Activated T-helper 9 cell treated with anti-CD3 and anti-CD28 coated beads, Interleukin-2, amount 50 U/mL, for 16 hours (primary cell): ENCODE measurements around the gene SAMD1.

Experiments used
- DNase-seq: peaks from one replicate; pipeline ENCODE4 v3.0.0-alpha.2; 2020; ENCODE audit warnings: low read depth

SAMD1 gene

GRCh38 chr19:14113762-14114414 is 23.3 kb upstream of the SAMD1 start:
- DNase-seq, result peak; percentile 27

GRCh38 chr19:14112809-14113385 is 22.3 kb upstream of the SAMD1 start:
- no peak for DNase-seq

GRCh38 chr19:14112051-14112808 is 21.7 kb upstream of the SAMD1 start:
- DNase-seq, result no peak

- no peak for DNase-seq
Measured at GRCh38 chr19:14111486-14111885, 20.9 kb upstream of the SAMD1 start.

GRCh38 chr19:14110650-14111049 is 20.1 kb upstream of the SAMD1 start:
- no peak for DNase-seq

GRCh38 chr19:14107581-14108461 is 17.3 kb upstream of the SAMD1 start:
- DNase-seq, result no peak

- DNase-seq, result no peak
Measured at GRCh38 chr19:14106840-14107239, 16.3 kb upstream of the SAMD1 start.

- DNase-seq, result no peak
Measured at GRCh38 chr19:14105680-14106079, 15.1 kb upstream of the SAMD1 start.

GRCh38 chr19:14103310-14103709 is 12.8 kb upstream of the SAMD1 start:
- no peak for DNase-seq

- DNase-seq, result no peak
Measured at GRCh38 chr19:14102756-14103155, 12.2 kb upstream of the SAMD1 start.

- no peak for DNase-seq
Measured at GRCh38 chr19:14102102-14102696, 11.6 kb upstream of the SAMD1 start.

GRCh38 chr19:14101003-14101545 is 10.5 kb upstream of the SAMD1 start:
- DNase-seq, result no peak

GRCh38 chr19:14097532-14098151 is 7.1 kb upstream of the SAMD1 start:
- no peak for DNase-seq

- DNase-seq, result no peak
Measured at GRCh38 chr19:14096272-14096992, 5.9 kb upstream of the SAMD1 start.

- DNase-seq, result no peak
Measured at GRCh38 chr19:14094854-14095253, 4.3 kb upstream of the SAMD1 start.

GRCh38 chr19:14093117-14093823 is 2.7 kb upstream of the SAMD1 start:
- DNase-seq, result no peak

GRCh38 chr19:14091813-14092462 is 1.4 kb upstream of the SAMD1 start:
- no peak for DNase-seq

GRCh38 chr19:14091081-14091812 is 696 bp upstream of the SAMD1 start:
- DNase-seq, result peak; percentile 36
